Measurements from ENCODE around the gene NCKAP1. TPM values are rescaled to one million over a fixed set of nuclear protein-coding genes. Genes with fewer than 3 reads are reported as not detected.

The NCKAP1 gene
- total and polyA plus RNA-seq, 12 donors: 26.8 to 134 (median 104) TPM

GRCh38 chr2:183040604-183041003 lies 2.3 kb upstream of the NCKAP1 start:
- intact Hi-C loops (cut with DNase I): no loop called here
- Histone ChIP-seq H3K9me3 (replicated peaks in 1 of 3) (no peaks in the 10 kb centered on the region), H3K27ac (no peak overlapping the region), H3K4me3 (no peak overlapping the region), H3K36me3 (replicated peaks in 1 of 2) (no peaks in the 10 kb centered on the region), H3K27me3 (no peaks in the 10 kb centered on the region), H3K4me1 (replicated peaks in 1 of 2) (peaks cover 1 to 20% of the 10 kb centered on the region in 2 donors)
- DNase-seq: no peak
- TF ChIP-seq POLR2A (IDR thresholded peaks at IDR 0.05) (no peak), CTCF (IDR thresholded peaks at IDR 0.05) (no peak)
- WGBS, 4 donors: 85 to 98% (median 88%) methylated on average over 2 of the region's 2 CpGs

- intact Hi-C loops (cut with DNase I): no loop called here
- Histone ChIP-seq H3K4me1 (replicated peaks in 1 of 2) (peaks cover 10 to 48% of the 10 kb centered on the region in 2 donors), H3K4me3 (peak overlapping the region; percentile 26 to 97 (median 58)), H3K9me3 (replicated peaks in 1 of 3) (no peaks in the 10 kb centered on the region), H3K27me3 (no peaks in the 10 kb centered on the region), H3K36me3 (replicated peaks in 1 of 2) (no peaks in the 10 kb centered on the region), H3K27ac (peak overlapping the region; percentile 83 to 99 (median 98))
- TF ChIP-seq CTCF (IDR thresholded peaks at IDR 0.05): no peak
- TF ChIP-seq POLR2A (IDR thresholded peaks at IDR 0.05): no peak
- DNase-seq: peak in 4 of 7 donors; percentile 46 to 53 (median 51)
- WGBS, 4 donors: 0 to 3% (median 1%) methylated on average over 8 to 91 of the region's 91 CpGs
Observed at GRCh38 chr2:183037553-183038340, 510 bp downstream of the NCKAP1 start.

- WGBS, 4 donors: 1 to 4% (median 2%) methylated on average over 4 of the region's 4 CpGs
- H3K27me3 ChIP-seq: no peaks in the 10 kb centered on the region
- TF ChIP-seq POLR2A (IDR thresholded peaks at IDR 0.05) (peak in 1 of 2 donors; percentile 22), CTCF (IDR thresholded peaks at IDR 0.05) (no peak)
- no peak for DNase-seq
- H3K27ac ChIP-seq: peak overlapping the region; percentile 83 to 99 (median 98)
- H3K4me1 ChIP-seq (replicated peaks in 1 of 2): peaks cover 10 to 49% of the 10 kb centered on the region in 2 donors
- intact Hi-C loops (cut with DNase I): no loop called here
- no peaks in the 10 kb centered on the region for H3K36me3 ChIP-seq (replicated peaks in 1 of 2)
- H3K4me3 ChIP-seq: peak overlapping the region; percentile 26 to 97 (median 58)
- H3K9me3 ChIP-seq (replicated peaks in 1 of 3): no peaks in the 10 kb centered on the region
Observed at GRCh38 chr2:183037074-183037552, 1.1 kb downstream of the NCKAP1 start.

- DNase-seq: no peak
- Histone ChIP-seq H3K4me3 (peak overlapping the region in 1 of 4 donors; percentile 74), H3K4me1 (replicated peaks in 1 of 2) (peaks cover 10 to 59% of the 10 kb centered on the region in 2 donors), H3K27ac (peak overlapping the region in 2 of 5 donors; percentile 98), H3K27me3 (no peaks in the 10 kb centered on the region), H3K36me3 (replicated peaks in 1 of 2) (no peaks in the 10 kb centered on the region), H3K9me3 (replicated peaks in 1 of 3) (no peaks in the 10 kb centered on the region)
- WGBS, 4 donors: 24 to 38% (median 29%) methylated on average over 2 of the region's 2 CpGs
- intact Hi-C loops (cut with DNase I): no loop called here
- TF ChIP-seq CTCF (IDR thresholded peaks at IDR 0.05): no peak
- no peak for TF ChIP-seq POLR2A (IDR thresholded peaks at IDR 0.05)
Observed at GRCh38 chr2:183035954-183036669, 2.1 kb downstream of the NCKAP1 start.
